ENCODE data around the gene KRT26.
"Not testable (repeated sequence)": the region's sequence is repeated elsewhere in the genome, so short reads cannot be mapped to it uniquely, and the experiment has no call there.

- TF ChIP-seq CTCF, POLR2A (IDR thresholded peaks at IDR 0.05): not testable (repeated sequence)
Observed at GRCh38 chr17:40748666-40749065, 23.3 kb downstream of the KRT26 start.

Data from lower leg skin (tissue), 3 donors.